GM18502 (cell line): Measurements from ENCODE around the gene KY.
"Not testable (repeated sequence)": the region's sequence is repeated elsewhere in the genome, so short reads cannot be mapped to it uniquely, and the experiment has no call there.

Source experiments
- ATAC-seq: cut with Tn5 transposase; IDR thresholded peaks from one replicate; pipeline ENCODE4 v1.9.1; 2021; ENCODE audit warnings: mild to moderate bottlenecking; ENCODE audit not compliant: unreplicated experiment, poor library complexity

Gene KY

GRCh38 chr3:134607054-134608022 is 43.5 kb downstream of the KY start:
- no peak for ATAC-seq

- ATAC-seq = no peak
Measured at GRCh38 chr3:134606033-134607025, 44.5 kb downstream of the KY start.

- no peak for ATAC-seq
Measured at GRCh38 chr3:134605556-134605955, 45.3 kb downstream of the KY start.

- ATAC-seq = no peak
Measured at GRCh38 chr3:134603956-134604355, 46.9 kb downstream of the KY start.

GRCh38 chr3:134603480-134603879 is 47.3 kb downstream of the KY start:
- ATAC-seq = no peak

GRCh38 chr3:134602440-134602814 is 48.4 kb downstream of the KY start:
- no peak for ATAC-seq

- no peak for ATAC-seq
Measured at GRCh38 chr3:134601539-134602439, 49.0 kb downstream of the KY start.

- ATAC-seq = peak; percentile 87
Measured at GRCh38 chr3:134600685-134601463, 49.9 kb downstream of the KY start.

- no peak for ATAC-seq
Measured at GRCh38 chr3:134600206-134600605, 50.6 kb downstream of the KY start.

- no peak for ATAC-seq
Measured at GRCh38 chr3:134598763-134599545, 51.9 kb downstream of the KY start.

- no peak for ATAC-seq
Measured at GRCh38 chr3:134597390-134597970, 53.3 kb downstream of the KY start.

GRCh38 chr3:134594986-134595385 is 55.8 kb downstream of the KY start:
- ATAC-seq = not testable (repeated sequence)

GRCh38 chr3:134594331-134594741 is 56.5 kb downstream of the KY start:
- no peak for ATAC-seq

- no peak for ATAC-seq
Measured at GRCh38 chr3:134592806-134593205, 58.0 kb downstream of the KY start.

- ATAC-seq = no peak
Measured at GRCh38 chr3:134590766-134591165, 60.1 kb downstream of the KY start.

GRCh38 chr3:134579141-134579665 is 71.6 kb downstream of the KY start:
- ATAC-seq = no peak

- no peak for ATAC-seq
Measured at GRCh38 chr3:134576831-134577230, 74.0 kb downstream of the KY start.

- no peak for ATAC-seq
Measured at GRCh38 chr3:134576426-134576825, 74.4 kb downstream of the KY start.
